Neuron (in vitro differentiated cells): ENCODE data around the gene BAD.
A peak's percentile ranks its signal among the peaks of the same experiment; 100 is the strongest.

ENCODE experiments used
- H2AFZ ChIP-seq: one replicate; pipeline ENCODE4 v1.6.1; 2013; ENCODE audit warnings: low read depth, mild to moderate bottlenecking, inconsistent platforms, low read length, moderate library complexity
- H3K27me3 ChIP-seq: one replicate; pipeline ENCODE4 v1.6.1; 2013; ENCODE audit warnings: low read length; ENCODE audit not compliant: insufficient read depth
- H3K36me3 ChIP-seq: one replicate; pipeline ENCODE4 v1.6.1; 2013; ENCODE audit warnings: low read length; ENCODE audit not compliant: insufficient read depth
- H3K4me1 ChIP-seq: one replicate; pipeline ENCODE4 v1.6.1; 2013; ENCODE audit warnings: low read length; ENCODE audit not compliant: insufficient read depth
- H3K4me3 ChIP-seq: 2 replicates; pipeline ENCODE4 v1.5.1; 2013; ENCODE audit warnings: mild to moderate bottlenecking, low read length, moderate library complexity
- H3K9me3 ChIP-seq: one replicate; pipeline ENCODE4 v1.6.1; 2013; ENCODE audit warnings: low read length

BAD gene

DNA sequence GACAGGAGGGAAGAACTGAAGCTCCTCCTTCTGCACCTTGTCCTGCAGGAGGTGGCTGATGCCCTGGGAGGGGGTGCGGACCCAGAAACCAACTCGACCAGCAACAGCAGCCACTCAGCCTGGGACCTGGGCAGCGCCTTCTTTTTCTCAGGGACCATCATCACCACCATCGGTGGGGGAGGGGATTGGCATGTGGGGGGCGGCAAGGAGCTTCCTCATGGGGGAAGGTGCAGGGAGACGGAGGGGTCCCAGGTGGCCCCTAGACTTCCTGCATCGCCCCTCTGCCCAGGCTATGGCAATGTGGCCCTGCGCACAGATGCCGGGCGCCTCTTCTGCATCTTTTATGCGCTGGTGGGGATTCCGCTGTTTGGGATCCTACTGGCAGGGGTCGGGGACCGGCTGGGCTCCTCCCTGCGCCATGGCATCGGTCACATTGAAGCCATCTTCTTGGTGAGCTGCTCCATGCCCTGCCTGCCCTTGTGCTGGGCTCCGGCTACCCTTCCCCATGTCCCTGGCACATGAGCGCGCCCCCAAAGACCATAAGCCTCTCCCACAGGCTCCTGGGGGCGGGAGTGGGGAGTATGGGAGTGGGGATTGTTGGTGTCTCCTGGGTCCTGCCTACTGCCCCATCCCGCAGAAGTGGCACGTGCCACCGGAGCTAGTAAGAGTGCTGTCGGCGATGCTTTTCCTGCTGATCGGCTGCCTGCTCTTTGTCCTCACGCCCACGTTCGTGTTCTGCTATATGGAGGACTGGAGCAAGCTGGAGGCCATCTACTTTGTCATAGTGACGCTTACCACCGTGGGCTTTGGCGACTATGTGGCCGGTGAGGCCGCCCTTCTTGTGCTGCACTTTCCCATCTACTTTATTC is 12.6 kb upstream of the BAD start:
- H3K27me3 ChIP-seq: peaks cover 65% of the 10 kb centered on the region
- no peaks in the 10 kb centered on the region for H3K36me3 ChIP-seq
- H3K4me1 ChIP-seq: peaks cover 29% of the 10 kb centered on the region
- no peak overlapping the region for H2AFZ ChIP-seq
- no peak overlapping the region for H3K4me3 ChIP-seq
- no peaks in the 10 kb centered on the region for H3K9me3 ChIP-seq

- H3K27me3 ChIP-seq: peaks cover 73% of the 10 kb centered on the region
- peaks cover 34% of the 10 kb centered on the region for H3K4me1 ChIP-seq
- no peaks in the 10 kb centered on the region for H3K9me3 ChIP-seq
- no peaks in the 10 kb centered on the region for H3K36me3 ChIP-seq
- H3K4me3 ChIP-seq: no peak overlapping the region
- no peak overlapping the region for H2AFZ ChIP-seq
Measured at GRCh38 chr11:64296236-64296635, 11.8 kb upstream of the BAD start.

DNA sequence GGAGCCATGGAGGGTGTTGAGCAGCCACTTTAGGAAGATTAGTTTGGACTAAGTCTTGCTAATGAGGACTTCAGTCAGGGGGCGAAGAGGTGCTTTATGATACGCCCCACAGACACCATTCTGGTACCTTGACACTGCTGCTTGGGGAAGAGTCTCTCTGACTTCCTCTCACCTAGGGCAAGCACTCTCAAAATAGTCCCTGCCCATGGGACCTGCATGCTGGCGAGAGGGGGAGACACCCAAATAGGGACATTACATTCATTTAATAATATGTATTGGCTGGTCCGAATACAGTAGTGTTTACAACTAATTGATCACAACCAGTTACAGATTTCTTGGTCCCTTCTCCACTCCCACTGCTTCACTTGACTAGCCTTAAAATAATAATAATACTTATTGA is 11.3 kb upstream of the BAD start:
- Histone ChIP-seq H3K4me3 (no peak overlapping the region), H3K36me3 (no peaks in the 10 kb centered on the region), H3K9me3 (no peaks in the 10 kb centered on the region), H3K4me1 (peaks cover 34% of the 10 kb centered on the region), H2AFZ (no peak overlapping the region), H3K27me3 (peaks cover 77% of the 10 kb centered on the region)

DNA sequence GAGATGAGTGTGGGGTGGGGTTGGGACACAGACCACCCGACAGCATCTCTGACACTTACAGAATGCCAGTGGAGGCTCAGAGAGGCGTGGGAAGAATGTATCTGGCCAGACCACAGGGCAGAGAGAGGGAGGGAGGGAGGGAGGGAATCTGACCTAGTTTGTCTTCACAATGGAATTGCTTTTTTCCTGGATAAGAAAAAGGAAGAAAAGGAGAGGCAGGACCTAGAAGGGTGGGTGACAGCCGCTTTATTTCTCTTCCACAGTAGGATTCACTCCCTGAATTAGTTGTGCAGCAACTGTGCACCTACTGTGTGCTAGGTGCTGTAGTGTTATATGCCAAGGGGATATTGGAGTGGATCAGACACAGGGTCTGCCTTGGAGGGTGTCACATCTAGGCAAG is 10.3 kb upstream of the BAD start:
- Histone ChIP-seq H3K27me3 (peaks cover 75% of the 10 kb centered on the region), H3K4me1 (peaks cover 28% of the 10 kb centered on the region), H3K36me3 (no peaks in the 10 kb centered on the region), H3K4me3 (no peak overlapping the region), H2AFZ (no peak overlapping the region), H3K9me3 (no peaks in the 10 kb centered on the region)

- Histone ChIP-seq H3K9me3 (no peaks in the 10 kb centered on the region), H3K4me1 (peaks cover 20% of the 10 kb centered on the region), H3K4me3 (peak overlapping the region; percentile 38), H3K36me3 (no peaks in the 10 kb centered on the region), H3K27me3 (peaks cover 60% of the 10 kb centered on the region), H2AFZ (peak overlapping the region; percentile 23)
Measured at GRCh38 chr11:64292460-64293254, 8.2 kb upstream of the BAD start.

- H3K9me3 ChIP-seq: no peaks in the 10 kb centered on the region
- H3K4me3 ChIP-seq: peak overlapping the region; percentile 38
- peaks cover 53% of the 10 kb centered on the region for H3K27me3 ChIP-seq
Measured at GRCh38 chr11:64291752-64292459, 7.4 kb upstream of the BAD start.

GRCh38 chr11:64291262-64291751 is 6.8 kb upstream of the BAD start, which contains the start of gene KCNK4:
TSS of gene KCNK4 (plus strand) at chr11:64291302. CDS start at chr11:64293019, 1,717 bp downstream.
- H3K36me3 ChIP-seq: no peaks in the 10 kb centered on the region
- peaks cover 25% of the 10 kb centered on the region for H3K4me1 ChIP-seq
- H3K4me3 ChIP-seq: peak within 1 kb of the TSS; percentile 38
- peaks cover 49% of the 10 kb centered on the region for H3K27me3 ChIP-seq
- no peaks in the 10 kb centered on the region for H3K9me3 ChIP-seq
- H2AFZ ChIP-seq: peak within 1 kb of the TSS; percentile 23

More at GRCh38 chr11:64291752-64292459, 7.4 kb upstream of the BAD start:
- no peaks in the 10 kb centered on the region for H3K36me3 ChIP-seq
- H3K4me1 ChIP-seq: peaks cover 20% of the 10 kb centered on the region
- peak overlapping the region; percentile 23 for H2AFZ ChIP-seq

DNA sequence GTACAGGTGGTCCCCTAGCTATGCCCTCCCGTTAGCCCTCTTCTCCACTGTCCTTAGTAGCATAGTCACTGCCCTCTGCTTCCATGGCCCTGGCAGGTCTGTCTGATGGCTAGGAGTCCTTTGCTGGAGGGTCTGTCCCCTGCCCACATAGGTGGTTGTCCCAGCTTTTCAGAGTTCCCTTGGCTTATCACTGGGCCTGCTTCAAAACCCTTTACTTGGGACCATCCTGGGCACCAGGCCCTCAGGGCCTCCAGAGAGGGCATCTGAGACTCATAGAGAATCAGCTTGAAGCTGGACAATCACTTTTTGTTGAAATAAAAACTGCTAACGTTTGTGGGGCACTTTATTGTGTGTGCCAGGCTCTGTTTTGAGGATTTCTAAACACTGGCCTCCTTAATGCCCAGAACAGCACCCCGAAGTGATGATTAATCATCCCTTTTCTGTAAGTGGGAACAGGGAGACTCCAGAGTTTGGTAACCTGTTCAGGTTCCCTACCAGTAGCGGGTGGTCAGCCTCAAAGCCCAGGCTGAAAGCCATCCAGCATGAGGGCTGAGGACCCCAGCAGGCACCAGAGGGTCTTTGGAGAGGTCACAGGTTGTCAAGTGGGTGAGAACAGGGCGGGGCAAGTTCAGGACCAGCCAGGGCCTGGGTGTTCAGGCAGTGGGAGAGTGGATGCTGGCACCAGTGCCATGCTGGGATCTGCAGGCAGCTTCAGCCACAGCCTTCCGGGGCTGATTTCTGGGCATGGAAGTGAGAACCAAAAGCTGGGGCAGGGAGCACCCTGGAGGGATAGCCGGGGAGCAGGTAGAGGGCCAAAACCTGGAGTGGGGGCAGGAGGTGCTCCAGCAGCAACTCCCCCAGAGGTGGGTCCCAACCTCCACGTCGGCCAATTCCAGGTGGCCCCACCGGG is 6.1 kb upstream of the BAD start:
- Histone ChIP-seq H3K27me3 (peaks cover 42% of the 10 kb centered on the region), H3K4me1 (peaks cover 30% of the 10 kb centered on the region), H3K9me3 (no peaks in the 10 kb centered on the region), H3K36me3 (no peaks in the 10 kb centered on the region), H3K4me3 (no peak overlapping the region), H2AFZ (no peak overlapping the region)

DNA sequence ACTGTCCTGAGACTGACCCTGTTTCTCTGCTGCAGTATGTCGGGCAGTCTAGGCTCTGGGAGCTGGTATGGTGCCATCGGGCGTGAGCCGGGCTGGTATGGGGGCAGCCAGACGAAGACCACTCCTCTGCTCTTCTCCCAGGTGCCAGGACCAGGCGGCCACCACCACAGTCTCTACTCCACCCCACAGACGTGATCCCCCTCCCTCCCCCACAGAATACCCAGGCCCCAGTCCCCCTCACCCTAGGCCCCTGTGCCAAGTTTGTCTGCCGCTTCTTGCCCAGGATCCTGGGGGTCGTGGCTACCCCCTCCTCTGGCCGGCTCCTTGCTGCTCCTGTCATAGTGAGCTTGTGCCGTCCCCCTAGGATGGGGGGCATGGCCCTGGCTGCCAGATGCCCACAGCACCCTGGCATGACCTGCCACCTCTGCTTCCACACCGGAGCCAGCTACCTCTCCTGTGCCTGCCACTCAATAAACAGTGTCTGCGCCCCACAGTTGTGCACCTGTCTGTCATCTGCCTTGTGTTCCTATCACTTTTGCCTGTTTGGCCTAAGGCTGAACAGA is 4.6 kb upstream of the BAD start:
- Histone ChIP-seq H3K4me1 (peaks cover 21% of the 10 kb centered on the region), H3K9me3 (no peaks in the 10 kb centered on the region), H3K27me3 (peaks cover 42% of the 10 kb centered on the region), H3K36me3 (no peaks in the 10 kb centered on the region), H3K4me3 (no peak overlapping the region), H2AFZ (no peak overlapping the region)

GRCh38 chr11:64288353-64288750 is 3.9 kb upstream of the BAD start:
- Histone ChIP-seq H3K36me3 (no peaks in the 10 kb centered on the region), H3K4me3 (no peak overlapping the region), H3K4me1 (peaks cover 25% of the 10 kb centered on the region), H3K27me3 (peaks cover 40% of the 10 kb centered on the region), H3K9me3 (no peaks in the 10 kb centered on the region), H2AFZ (no peak overlapping the region)

GRCh38 chr11:64287676-64288352 is 3.3 kb upstream of the BAD start:
- H3K4me1 ChIP-seq: peaks cover 26% of the 10 kb centered on the region
- no peak overlapping the region for H3K4me3 ChIP-seq
- no peaks in the 10 kb centered on the region for H3K36me3 ChIP-seq
- peaks cover 35% of the 10 kb centered on the region for H3K27me3 ChIP-seq
- H2AFZ ChIP-seq: no peak overlapping the region
- H3K9me3 ChIP-seq: no peaks in the 10 kb centered on the region
